ENCODE measurements around the gene TIPIN. TPM values are rescaled to one million over a fixed set of nuclear protein-coding genes. Genes with fewer than 3 reads are reported as not detected.
A peak's percentile ranks its signal among the peaks of the same experiment; 100 is the strongest.
"Not testable (repeated sequence)": the region's sequence is repeated elsewhere in the genome, so short reads cannot be mapped to it uniquely, and the experiment has no call there.

The TIPIN gene
- total RNA-seq, 1 donor from 2014 or later, result 2.8 TPM

DNA sequence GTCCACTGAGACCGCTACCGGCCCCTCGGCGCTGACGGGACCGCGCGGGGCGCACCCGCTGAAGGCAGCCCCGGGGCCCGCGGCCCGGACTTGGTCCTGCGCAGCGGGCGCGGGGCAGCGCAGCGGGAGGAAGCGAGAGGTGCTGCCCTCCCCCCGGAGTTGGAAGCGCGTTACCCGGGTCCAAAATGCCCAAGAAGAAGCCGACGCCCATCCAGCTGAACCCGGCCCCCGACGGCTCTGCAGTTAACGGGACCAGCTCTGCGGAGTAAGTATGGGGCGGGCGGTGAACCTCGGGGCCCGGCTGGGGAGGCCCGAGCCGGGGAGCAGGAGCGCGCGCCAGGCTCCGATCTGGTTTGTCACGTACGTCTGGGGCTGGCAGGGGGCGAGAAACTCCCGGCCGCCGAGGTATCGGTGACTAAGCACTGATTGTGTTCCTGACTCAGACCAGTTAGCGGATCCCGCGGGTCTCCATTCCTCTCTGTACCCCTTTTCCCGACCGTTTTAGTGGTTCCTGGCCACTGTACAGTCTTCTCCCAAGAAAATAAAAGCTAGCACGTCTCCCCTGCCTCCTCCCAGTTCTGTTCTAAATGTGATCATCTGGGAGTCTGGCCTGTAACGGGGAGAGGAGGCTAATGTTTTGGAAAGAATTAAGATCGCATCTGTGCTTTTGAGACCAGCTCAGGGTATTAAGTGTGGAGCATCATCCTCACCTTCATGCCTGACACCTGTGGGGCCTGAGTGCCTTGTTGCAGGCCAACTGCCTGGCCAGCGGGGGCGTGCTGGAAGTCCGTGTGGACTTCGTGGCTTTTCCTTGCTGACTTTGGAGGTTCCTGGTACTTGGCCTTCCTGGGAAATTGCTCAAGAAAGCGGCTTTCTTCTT is 30.9 kb upstream of the TIPIN start:
- peak; percentile 27 for ATAC-seq
- intact Hi-C loops (cut with DNase I), result loop anchor here (2.0 kb wide), 2 partner anchors 31 to 117 kb away; partner anchors contain the start of genes RPL4, TIPIN and ZWILCH

DNA sequence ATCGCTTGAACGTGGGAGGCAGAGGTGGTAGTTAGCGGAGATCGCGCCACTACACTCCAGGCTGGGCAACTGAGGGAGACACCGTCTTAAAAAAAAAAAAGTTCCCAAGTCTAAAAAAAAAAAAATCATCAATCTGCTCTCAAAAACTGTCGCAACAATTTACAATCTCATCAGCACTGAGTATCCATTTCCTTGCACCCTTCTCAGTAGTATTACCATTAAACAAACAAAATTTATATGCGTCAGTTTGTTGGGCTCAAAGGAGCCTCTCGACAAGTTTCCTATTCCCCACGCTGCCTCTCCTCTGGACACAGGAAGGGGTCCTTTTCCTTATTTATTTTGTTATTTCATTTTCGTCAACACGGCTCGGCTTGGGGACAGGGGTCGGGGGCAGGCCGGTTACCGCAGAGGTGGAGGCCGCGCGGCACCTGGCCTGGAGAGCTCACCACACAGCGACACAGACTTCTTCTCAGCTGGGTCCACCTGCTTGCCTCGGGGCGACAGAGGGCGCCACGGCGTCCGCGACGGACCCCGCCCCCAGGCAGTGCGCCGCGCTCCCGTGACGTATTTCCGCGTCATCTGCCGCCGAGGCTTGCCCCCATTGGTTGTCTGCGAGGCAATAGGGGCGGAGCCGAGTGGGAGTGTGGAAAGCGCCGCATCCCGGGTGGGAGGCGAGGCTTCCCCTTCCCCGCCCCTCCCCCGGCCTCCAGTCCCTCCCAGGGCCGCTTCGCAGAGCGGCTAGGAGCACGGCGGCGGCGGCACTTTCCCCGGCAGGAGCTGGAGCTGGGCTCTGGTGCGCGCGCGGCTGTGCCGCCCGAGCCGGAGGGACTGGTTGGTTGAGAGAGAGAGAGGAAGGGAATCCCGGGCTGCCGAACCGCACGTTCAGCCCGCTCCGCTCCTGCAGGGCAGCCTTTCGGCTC is 30.0 kb upstream of the TIPIN start, which contains the start of gene MAP2K1:
Gene MAP2K1, plus strand, starts transcription at position 709 of the 920 bp plus-strand sequence. CDS start 436 bp downstream, outside the sequence.
- ATAC-seq, result peak; percentile 99
- peak; percentile 99 for DNase-seq (ENCODE audit: missing footprints)
- intact Hi-C loops (cut with DNase I), result loop anchor here (1.0 to 2.0 kb wide), 3 partner anchors 30 to 118 kb away; partner anchors contain the start of genes RPL4, SNAPC5, TIPIN and ZWILCH

More for the DNA sequence above, 30.9 kb upstream of the TIPIN start:
- peak; percentile 82 for DNase-seq (ENCODE audit: missing footprints)

DNA sequence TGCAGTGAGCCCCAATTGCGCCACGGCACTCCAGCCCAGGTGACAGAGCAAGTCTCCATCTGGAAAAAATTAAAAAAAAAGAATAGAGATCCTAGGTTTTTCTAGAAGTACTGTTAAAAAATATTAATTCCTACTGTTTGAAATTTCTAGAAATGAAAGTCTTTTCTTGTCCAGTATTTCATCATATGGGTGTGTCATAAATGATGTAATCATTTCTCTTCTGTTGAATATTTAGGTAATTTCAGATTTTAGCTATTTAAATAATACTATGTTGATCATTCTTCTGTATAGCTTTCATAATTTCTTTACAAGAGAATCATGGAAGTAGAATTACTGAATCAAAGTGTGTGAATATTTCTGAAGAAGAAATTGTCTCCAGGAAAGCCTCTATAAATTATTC is 24.9 kb upstream of the TIPIN start:
- ATAC-seq; intact Hi-C loops (cut with DNase I); DNase-seq (ENCODE audit: missing footprints): not testable (repeated sequence)

DNA sequence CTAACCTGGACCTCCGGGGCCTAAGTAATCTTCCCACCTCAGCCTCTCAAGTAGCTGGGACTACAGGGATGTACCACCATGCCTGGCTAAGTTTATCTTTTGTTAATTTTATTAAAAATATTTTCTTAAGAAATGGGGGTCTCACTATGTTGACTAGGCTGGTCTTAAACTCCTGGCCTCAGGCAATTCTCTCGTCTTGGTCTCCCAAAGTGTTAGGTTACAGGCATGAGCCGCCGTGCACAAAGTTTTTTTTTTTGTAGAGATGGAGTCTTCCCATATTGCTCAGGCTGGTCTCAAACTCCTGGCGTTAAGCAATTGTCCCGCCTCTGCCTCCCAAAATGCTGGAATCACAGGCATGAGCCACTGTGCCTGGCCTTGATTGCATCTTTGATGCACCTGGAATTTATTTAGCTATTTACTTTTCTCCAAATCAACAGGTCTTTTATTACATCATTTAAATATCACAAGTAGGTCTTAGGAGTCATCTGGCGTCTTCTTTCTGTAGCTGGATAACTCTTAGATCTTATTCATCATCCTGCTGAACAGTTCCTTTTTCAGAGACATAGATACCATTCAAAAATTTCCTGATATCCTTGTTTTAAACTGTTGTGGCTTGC is 22.4 kb upstream of the TIPIN start:
- ATAC-seq (no peak), DNase-seq (ENCODE audit: missing footprints) (no peak)
- intact Hi-C loops (cut with DNase I), result no loop called here

DNA sequence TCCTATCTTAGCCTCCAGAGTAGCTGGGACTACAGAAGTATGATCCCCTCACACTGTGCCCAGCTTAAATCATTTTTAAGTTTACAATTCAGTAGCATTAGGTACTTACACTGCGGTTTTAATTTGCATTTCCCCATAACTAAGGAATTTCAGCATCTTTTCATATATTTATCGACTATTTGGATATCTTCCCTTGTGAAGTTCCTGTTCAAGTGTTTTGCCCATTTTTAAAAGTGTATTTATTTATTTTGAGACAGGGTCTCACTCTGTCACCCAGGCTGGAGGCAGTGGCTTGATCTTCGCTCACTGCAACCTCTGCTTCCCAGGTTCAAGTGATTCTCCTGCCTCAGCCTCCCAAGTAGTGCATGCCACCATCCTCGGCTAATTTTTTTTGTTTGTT is 17.7 kb upstream of the TIPIN start:
- ATAC-seq, result no peak
- no peak for DNase-seq (ENCODE audit: missing footprints)
- intact Hi-C loops (cut with DNase I), result no loop called here

DNA sequence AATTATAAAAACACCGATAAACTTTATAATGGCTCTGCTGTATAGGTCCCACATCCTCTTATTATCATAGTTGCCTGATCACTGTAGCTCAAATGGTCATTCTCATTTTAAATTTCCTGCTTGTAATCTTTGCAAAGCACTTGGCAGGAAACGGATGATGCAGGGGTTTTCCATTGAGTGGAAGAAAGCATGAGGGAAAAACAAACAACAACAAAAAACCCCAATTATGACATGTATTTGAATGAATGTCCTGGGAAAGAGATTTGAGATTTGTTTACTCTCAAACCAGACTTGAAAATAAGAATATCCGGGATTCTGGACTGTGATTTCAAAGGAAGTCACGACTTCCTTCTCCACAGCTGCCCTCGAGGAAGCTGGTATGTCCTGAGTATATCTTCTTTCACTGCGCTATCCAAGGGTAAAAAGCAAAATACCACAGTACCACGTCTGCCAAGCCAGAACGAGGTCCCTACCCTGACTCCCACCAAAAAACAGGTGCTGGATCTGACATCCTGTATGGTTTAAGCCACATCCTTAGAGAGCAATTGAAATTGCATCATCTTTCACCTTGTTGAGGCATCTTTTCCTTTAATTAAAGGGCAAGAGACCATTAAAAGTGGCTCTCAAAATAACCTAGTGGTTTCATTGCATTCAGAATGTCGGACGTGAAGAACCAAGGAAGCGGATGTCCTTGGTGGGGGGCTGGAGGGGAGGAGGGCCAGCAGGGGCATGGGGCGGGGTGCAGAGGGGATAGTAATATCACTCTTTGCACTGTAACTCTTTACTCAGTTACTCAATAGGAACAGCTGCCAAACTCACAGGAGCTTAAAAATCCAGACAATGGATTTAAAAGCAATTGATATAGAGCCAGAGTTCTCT is 13.5 kb upstream of the TIPIN start:
- DNase-seq (ENCODE audit: missing footprints) (no peak), ATAC-seq (peak; percentile 31)
- intact Hi-C loops (cut with DNase I), result no loop called here

DNA sequence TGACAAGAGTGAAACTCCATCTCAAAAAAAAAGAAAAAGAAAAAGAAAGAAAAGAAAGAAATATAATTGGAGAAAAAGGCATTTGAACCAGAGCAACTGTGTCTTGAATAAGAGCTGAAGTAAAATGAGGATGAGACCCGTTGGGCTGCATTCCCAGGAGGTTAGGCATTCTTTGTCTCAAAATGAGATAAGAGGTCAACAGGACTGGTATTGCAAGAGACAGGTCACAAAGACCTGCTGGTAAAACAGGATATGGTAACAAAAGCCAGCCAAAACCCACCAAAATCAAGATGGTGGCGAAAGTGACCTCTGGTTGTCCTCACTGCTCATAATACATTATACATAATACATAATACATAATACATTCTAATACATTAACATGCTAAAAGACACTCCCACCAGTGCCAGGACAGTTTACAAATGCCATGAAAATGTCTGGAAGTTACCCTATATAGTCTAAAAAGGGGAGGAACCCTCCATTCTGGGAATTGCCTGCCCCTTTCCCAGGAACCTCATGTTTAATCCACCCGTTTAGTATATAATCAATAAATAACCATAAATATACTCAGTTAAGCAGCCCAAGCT is 8.6 kb upstream of the TIPIN start:
- ATAC-seq (no peak), DNase-seq (ENCODE audit: missing footprints) (no peak)
- intact Hi-C loops (cut with DNase I), result no loop called here

DNA sequence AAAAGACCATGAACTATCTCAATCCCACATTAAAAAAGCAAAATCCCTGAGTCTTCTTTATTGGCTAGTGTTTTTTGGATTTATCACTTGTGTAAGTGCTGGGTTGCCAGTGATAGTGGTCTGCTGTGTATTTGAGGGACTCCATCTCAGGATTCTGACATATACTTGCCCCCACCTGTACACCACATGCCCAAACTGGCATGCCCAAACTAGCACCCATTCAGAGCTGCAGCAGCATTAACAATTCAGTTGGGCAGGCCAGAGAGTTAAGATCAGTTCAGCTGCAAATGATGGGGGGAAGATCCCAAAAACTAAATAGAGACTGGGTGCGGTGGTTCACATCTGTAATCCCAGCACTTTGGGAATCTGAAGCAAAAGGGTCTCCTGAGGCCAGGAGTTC is 6.3 kb upstream of the TIPIN start:
- DNase-seq (ENCODE audit: missing footprints) (no peak), ATAC-seq (no peak)
- intact Hi-C loops (cut with DNase I), result no loop called here

DNA sequence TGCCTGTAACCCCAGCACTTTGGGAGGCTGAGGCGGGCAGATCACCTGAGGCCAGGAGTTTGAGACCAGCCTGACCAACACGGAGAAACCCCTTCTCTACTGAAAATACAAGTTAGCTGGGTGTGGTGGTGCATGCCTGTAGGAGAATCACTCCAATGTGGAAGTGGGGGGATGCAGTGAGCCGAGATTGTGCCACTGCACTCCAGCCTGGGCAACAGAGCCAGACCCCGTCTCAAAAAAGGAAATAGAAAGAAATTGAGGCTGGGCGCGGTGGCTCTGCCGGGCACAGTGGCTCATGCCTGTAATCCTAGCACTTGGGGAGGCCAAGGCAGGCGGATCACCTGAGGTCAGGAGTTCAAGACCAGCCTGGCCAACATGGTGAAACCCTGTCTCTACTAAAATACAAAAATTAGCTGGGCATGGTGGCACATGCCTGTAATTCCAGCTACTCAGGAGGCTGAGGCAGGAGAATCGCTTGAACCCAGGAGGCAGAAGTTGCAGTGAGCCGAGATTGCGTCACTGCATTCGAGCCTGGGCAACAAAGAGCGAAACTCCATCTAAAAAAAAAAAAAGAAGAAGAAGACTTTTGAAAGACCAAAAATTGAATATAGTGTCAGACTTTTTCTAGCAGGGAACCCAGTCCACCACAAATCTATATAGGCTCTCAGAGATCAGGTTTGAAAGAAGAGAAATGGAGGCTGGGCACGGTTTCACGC is 5.4 kb upstream of the TIPIN start:
- intact Hi-C loops (cut with DNase I); DNase-seq (ENCODE audit: missing footprints); ATAC-seq: not testable (repeated sequence)

DNA sequence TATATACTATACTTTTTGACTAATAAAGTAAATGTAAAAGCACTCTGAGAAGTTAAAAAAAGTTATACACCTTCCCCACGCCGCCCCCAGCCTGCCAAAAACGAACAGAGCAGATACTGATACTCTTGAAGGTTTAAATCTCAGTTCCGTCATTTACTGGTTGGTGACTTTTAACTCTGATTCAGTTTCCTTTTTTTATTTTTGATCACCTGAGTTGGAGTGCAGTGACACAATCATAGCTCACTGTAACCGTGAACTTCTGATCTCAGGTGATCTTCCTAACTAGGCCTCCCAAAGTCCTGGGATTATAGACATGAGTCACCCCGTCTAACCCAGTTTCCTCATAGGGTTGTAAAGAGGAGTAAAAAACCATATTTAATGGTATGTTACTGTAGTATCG is 3.3 kb upstream of the TIPIN start:
- ATAC-seq, result no peak
- no peak for DNase-seq (ENCODE audit: missing footprints)
- intact Hi-C loops (cut with DNase I), result loop anchor here (10.0 kb wide), 1 partner anchor 135 kb away; the partner anchor contains the start of gene SNAPC5

DNA sequence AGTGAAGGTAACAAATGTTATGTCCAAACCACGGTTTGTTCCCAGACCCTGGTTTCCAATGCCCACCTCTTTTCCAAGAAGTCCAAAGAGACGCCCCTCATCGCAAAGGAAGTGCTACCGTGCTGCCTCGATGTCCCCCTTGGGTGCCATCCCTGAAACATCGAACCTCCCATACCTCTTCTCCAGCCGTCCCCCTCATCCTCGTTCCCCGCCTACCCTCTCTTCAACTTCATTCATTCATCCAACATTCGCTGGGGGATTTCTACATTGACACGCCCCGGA is 467 bp downstream of the TIPIN start:
- intact Hi-C loops (cut with DNase I), result loop anchor here (2.0 to 10.0 kb wide), 2 partner anchors 31 to 139 kb away; partner anchors contain the start of genes MAP2K1 and SNAPC5
- no peak for ATAC-seq

DNA sequence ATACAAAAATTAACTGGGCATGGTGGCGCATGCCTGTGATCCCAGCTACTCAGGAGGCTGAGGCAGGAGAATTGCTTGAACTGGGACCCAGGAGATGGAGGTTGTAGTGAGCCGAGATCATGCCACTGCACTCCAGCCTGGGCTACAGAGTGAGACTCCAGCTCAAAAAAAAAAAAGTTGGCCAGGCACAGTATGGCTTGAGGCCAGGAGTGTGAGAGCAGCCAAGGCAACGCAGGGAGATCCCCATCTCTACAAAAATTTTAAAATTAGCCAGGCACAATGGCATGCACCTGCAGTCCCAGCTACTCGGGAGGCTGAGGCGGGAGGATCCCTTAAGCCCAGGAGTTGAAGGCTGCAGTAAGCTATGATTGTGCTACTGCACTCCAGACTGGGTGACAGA is 8.0 kb downstream of the TIPIN start:
- intact Hi-C loops (cut with DNase I); DNase-seq (ENCODE audit: missing footprints); ATAC-seq: not testable (repeated sequence)

More for the DNA sequence above, 467 bp downstream of the TIPIN start:
- DNase-seq (ENCODE audit: missing footprints), result no peak

DNA sequence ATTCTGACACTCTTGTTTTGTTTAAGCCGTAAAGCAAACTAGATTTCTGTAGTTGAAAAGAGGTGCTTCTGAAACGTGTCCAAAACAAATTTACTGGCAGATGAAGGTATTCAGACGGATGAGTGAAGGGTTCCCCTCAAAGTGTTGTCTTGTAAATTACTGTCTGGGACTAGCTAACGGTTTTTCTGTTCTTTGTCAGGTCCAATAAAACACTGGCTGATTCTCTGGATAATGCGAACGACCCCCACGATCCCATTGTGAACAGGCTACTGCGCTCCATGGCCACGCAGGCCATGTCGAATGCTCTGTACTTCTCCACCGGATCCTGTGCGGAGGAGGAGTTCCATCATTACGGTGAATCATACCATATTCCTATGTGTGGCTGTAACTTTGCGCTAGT is 27.7 kb downstream of the TIPIN start:
- ATAC-seq (no peak), DNase-seq (ENCODE audit: missing footprints) (no peak)
- intact Hi-C loops (cut with DNase I), result no loop called here

DNA sequence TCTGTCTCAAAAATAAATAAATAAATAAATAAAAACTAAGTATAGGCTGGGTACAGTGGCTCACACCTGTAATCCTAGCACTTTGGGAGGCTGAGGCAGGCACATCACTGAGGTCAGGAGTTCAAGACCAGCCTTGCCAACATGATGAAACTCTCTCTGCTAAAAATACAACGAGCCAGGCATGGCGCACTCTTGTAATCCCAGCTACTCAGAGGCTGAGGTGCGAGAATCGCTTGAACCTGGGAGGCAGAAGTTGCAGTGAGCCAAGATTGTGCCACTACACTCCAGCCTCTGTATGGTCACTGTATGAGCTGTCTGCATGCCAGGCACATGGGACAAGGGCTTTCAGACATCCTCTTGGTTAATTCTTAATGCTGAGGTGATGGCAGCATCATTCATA is 28.7 kb downstream of the TIPIN start:
- DNase-seq (ENCODE audit: missing footprints), result no peak
- intact Hi-C loops (cut with DNase I), result no loop called here
- no peak for ATAC-seq

DNA sequence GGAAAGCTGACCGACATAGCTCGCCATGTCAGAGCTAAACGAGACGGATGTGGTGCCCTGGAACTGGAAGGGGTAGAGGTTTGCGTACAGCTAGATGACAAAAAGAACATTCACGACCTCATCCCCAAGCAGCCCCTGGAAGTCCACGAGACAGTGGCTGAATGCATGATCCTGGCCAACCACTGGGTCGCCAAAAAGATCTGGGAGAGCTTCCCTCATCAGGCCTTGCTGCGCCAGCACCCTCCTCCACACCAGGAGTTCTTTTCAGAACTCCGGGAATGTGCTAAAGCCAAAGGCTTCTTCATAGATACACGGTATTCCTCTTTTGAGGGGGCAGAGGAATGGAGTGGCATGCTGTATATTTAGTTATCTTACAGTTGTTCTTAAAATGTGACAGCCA is 30.4 kb downstream of the TIPIN start:
- ATAC-seq (no peak), DNase-seq (ENCODE audit: missing footprints) (no peak)
- intact Hi-C loops (cut with DNase I), result no loop called here

DNA sequence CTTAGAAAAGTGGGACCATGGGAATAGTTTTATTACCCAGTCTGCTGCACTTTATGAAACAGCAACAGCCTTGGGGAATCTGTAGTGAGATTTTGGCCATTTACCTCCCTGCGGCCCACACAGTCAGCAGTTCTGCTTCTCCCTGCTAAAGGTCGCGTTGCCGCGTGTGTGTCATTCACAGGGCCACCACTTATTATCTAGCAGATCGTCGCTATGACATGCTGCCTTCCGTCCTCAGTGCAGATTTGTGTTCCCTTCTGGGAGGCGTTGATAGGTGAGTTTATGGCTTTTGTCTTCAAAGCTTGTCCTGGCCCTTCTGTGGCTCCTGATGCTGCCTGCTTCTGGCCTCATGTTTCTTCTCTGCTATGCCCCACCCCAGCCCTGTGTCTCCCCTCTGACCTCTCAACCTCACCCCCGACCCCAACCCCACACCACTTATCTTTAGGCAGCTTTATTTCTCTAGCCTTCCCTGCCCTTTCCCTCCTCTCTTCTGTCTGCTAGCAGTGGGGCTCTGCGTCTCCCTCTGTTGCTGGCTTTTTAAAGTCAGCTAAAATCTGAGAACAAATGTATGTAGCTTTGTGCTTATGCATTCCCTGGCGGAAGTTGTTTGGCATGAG is 33.1 kb downstream of the TIPIN start:
- intact Hi-C loops (cut with DNase I), result no loop called here
- DNase-seq (ENCODE audit: missing footprints) (no peak), ATAC-seq (no peak)

DNA sequence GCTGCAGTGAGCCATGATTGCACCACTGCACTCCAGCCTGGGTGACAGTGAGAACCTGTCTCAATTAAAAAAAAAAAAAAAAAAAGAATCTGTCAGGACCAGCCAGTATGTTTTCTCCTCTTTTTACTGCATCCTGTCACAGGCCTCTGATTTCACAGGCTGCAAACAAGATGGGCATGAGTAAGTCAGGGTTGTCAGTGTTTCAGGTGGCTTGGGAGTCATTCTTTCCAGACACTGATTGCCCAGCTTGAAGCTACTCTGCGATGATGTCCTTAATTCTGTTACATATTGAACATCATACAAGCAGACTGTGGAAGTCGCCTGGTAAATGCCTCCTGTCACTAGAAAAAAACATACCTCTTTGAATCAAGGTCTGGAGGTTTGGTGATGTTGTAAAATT is 44.3 kb downstream of the TIPIN start:
- intact Hi-C loops (cut with DNase I), result no loop called here
- ATAC-seq (no peak), DNase-seq (ENCODE audit: missing footprints) (no peak)
